GM21515 (cell line): ENCODE data around the gene SCYL2.
"Not testable (repeated sequence)": the region's sequence is repeated elsewhere in the genome, so short reads cannot be mapped to it uniquely, and the experiment has no call there.

ENCODE experiments used
- ATAC-seq: cut with Tn5 transposase; IDR thresholded peaks from one replicate; pipeline ENCODE4 v1.9.1; 2021; ENCODE audit not compliant: unreplicated experiment

SCYL2 gene

GRCh38 chr12:100265107-100265506 lies 1.9 kb upstream of the SCYL2 start:
- not testable (repeated sequence) for ATAC-seq

GRCh38 chr12:100265732-100266584 lies 1.0 kb upstream of the SCYL2 start:
- no peak for ATAC-seq

- peak; percentile 84 for ATAC-seq
Measured at GRCh38 chr12:100266585-100266834, 467 bp upstream of the SCYL2 start.

- peak; percentile 18 for ATAC-seq
Measured at GRCh38 chr12:100267603-100268281, 765 bp downstream of the SCYL2 start.

- no peak for ATAC-seq
Measured at GRCh38 chr12:100268835-100269564, 2.0 kb downstream of the SCYL2 start.

GRCh38 chr12:100273782-100274181 lies 6.8 kb downstream of the SCYL2 start:
- ATAC-seq, result no peak

- no peak for ATAC-seq
Measured at GRCh38 chr12:100274291-100274690, 7.3 kb downstream of the SCYL2 start.

GRCh38 chr12:100279159-100279558 lies 12.2 kb downstream of the SCYL2 start:
- ATAC-seq, result no peak

- no peak for ATAC-seq
Measured at GRCh38 chr12:100279607-100280244, 12.7 kb downstream of the SCYL2 start.

GRCh38 chr12:100284556-100284955 lies 17.6 kb downstream of the SCYL2 start:
- not testable (repeated sequence) for ATAC-seq

- ATAC-seq, result no peak
Measured at GRCh38 chr12:100289038-100289437, 22.1 kb downstream of the SCYL2 start.

- no peak for ATAC-seq
Measured at GRCh38 chr12:100290016-100290415, 23.0 kb downstream of the SCYL2 start.

- ATAC-seq, result no peak
Measured at GRCh38 chr12:100293017-100293416, 26.0 kb downstream of the SCYL2 start.

- ATAC-seq, result not testable (repeated sequence)
Measured at GRCh38 chr12:100294366-100294765, 27.4 kb downstream of the SCYL2 start.

- ATAC-seq, result no peak
Measured at GRCh38 chr12:100295764-100296555, 29.0 kb downstream of the SCYL2 start.

GRCh38 chr12:100302081-100302480 lies 35.1 kb downstream of the SCYL2 start:
- ATAC-seq, result no peak

GRCh38 chr12:100303831-100304230 lies 36.9 kb downstream of the SCYL2 start:
- ATAC-seq, result no peak

GRCh38 chr12:100304334-100304733 lies 37.4 kb downstream of the SCYL2 start:
- ATAC-seq, result not testable (repeated sequence)

- not testable (repeated sequence) for ATAC-seq
Measured at GRCh38 chr12:100308138-100308537, 41.2 kb downstream of the SCYL2 start.

- ATAC-seq, result no peak
Measured at GRCh38 chr12:100311317-100311716, 44.3 kb downstream of the SCYL2 start.

- ATAC-seq, result no peak
Measured at GRCh38 chr12:100317371-100317770, 50.4 kb downstream of the SCYL2 start.
